Heart left ventricle (tissue), 16 donors: ENCODE data around the gene TCHP. TPM values are rescaled to one million over a fixed set of nuclear protein-coding genes. Genes with fewer than 3 reads are reported as not detected.
"Not testable (repeated sequence)": the region's sequence is repeated elsewhere in the genome, so short reads cannot be mapped to it uniquely, and the experiment has no call there.

ENCODE experiments used
- ATAC-seq, 4 donors: fragments of 200-7000 bp; cut with Tn5 transposase; one replicate each; pipeline ENCODE4 v1.9.1; 2020 to 2022; ENCODE audit warnings: moderate library complexity in 4 of 4, mild to moderate bottlenecking in 3 of 4, moderate number of reproducible peaks in 1 of 4
- DNase-seq, 5 donors: peaks; one replicate each; pipeline ENCODE4 v3.0.0-alpha.2; 2020
- H3K27ac ChIP-seq, 12 donors: fragments of 200-600 bp; sonication (generic) in 4 of 12; one replicate each; pipeline versions ENCODE4 v1.5.0 to v1.8.0; 2016 to 2022; ENCODE audit warnings: mild to moderate bottlenecking in 2 of 12
- H3K27me3 ChIP-seq, 9 donors: fragments of 200-600 bp; sonication (generic) in 2 of 9; one replicate each; pipeline versions ENCODE4 v1.5.1 to v1.8.0; 2016 to 2022; ENCODE audit warnings: mild to moderate bottlenecking in 3 of 9
- H3K36me3 ChIP-seq, 9 donors: fragments of 200-600 bp; sonication (generic) in 2 of 9; one replicate each; pipeline versions ENCODE4 v1.5.0 to v1.8.0; 2018 to 2022; ENCODE audit warnings: mild to moderate bottlenecking in 2 of 9
- H3K4me1 ChIP-seq, 12 donors: fragments of 200-600 bp; sonication (generic) in 4 of 12; one replicate each; pipeline versions ENCODE4 v1.5.0 to v1.8.0; 2016 to 2022; ENCODE audit warnings: mild to moderate bottlenecking in 3 of 12
- H3K4me3 ChIP-seq, 12 donors: fragments of 200-600 bp; sonication (generic) in 4 of 12; one replicate each; pipeline versions ENCODE4 v1.5.0 to v1.8.0; 2017 to 2022; ENCODE audit warnings: mild to moderate bottlenecking in 9 of 12, moderate library complexity in 4 of 12
- H3K9me3 ChIP-seq, 12 donors: fragments of 200-600 bp; sonication (generic) in 4 of 12; one replicate each; pipeline versions ENCODE4 v1.5.0 to v1.8.0; 2016 to 2022; ENCODE audit warnings: mild to moderate bottlenecking in 1 of 12
- POLR2A ChIP-seq, 2 donors: fragments of 450-650 bp; IDR thresholded peaks; one replicate each; pipeline ENCODE4 v1.6.1; 2017; ENCODE audit warnings: antibody characterized with exemption in 2 of 2, mild to moderate bottlenecking in 2 of 2, moderate library complexity in 2 of 2
- WGBS, 4 donors: extraction: QIAGEN DNeasy Blood & Tissue Kit in 2 of 4; methylation state at CpG; one replicate each; pipeline versions ENCODE4 v1.1.5 to v1.1.7; 2013 to 2018; 5-methylcytosine and 5-hydroxymethylcytosine counted together
- intact Hi-C, 10 donors: fragments of 100-400 bp; cut with DNase I; formaldehyde crosslinking; loops; one replicate each; pipeline versions ENCODE4 v1.11.1 to v1.14.2; 2022
- polyA plus RNA-seq, 2 donors: library from polyadenylated mRNA; stranded (reverse); fragments of 200-250 nt; gene quantifications; one replicate each; pipeline ENCODE4 v1.2.3, GENCODE V29; 2013
- total RNA-seq, 9 donors: library from RNA; depleted of rRNA in 2 of 9; stranded (reverse); fragments of >200 nt in 2 of 9; fragmentation: NEBNext Ultra II Directional in 3 of 9; extraction: Animal tissue kit (Norgen Biotek cat#: 25700) in 3 of 9; gene quantifications; one replicate each; pipeline versions ENCODE4 v1.1.0 to v1.2.4, GENCODE V29; 2016 to 2023
- TF ChIP-seq, protein P1 (sequence below), 12 donors: fragments of 200-600 bp; sonication (generic) in 4 of 12; IDR thresholded peaks; one replicate each; pipeline versions ENCODE4 v1.5.0 to v1.8.0; 2018 to 2022; ENCODE audit warnings: antibody characterized with exemption in 12 of 12, mild to moderate bottlenecking in 5 of 12
- donor health status: ischemic (EF 13 %, LVEDD 7.1; RV severe dilation, severe dysfunction).
- donor health status: healthy with polysubstance abuse.
- donor health status: DM: no; HTN: yes; CAD: no.
- donor health status: DM: no; HTN: no; CAD: no.
- donor health status: ischemic (EF 25% LVEDD 6.9; RV normal size, moderate dysfunction).
- donor health status: ischemic (EF 25% LVEDD 5.7; RV mildly dilated, moderate dysfunction).
- donor health status: healthy.
- donor health status: DM: yes; HTN: yes; CAD: no.
- donor health status: ischemic (EF 35%, LVEDD 5.7; RV mildly dilated, moderate dysfunction).
- donor health status: nonischemic (EF 11% LVEDD 7.7; RV severe dilation, severe dysfunction).
- donor health status: DM: yes; HTN: yes; CAD: no.
- donor health status: PGD.
- donor health status: ischemic (EF 29% LVEDD 5.4; RV normal size, mild dysfunction).
- donor health status: nonischemic (EF 23%, LVEDD 6.1; RV moderate dilation, normal function).

TCHP gene
- total and polyA plus RNA-seq, 11 donors: 7.4 to 11.7 (median 10.1) TPM

- intact Hi-C loops: no loop called here
- TF ChIP-seq, protein P1, sequence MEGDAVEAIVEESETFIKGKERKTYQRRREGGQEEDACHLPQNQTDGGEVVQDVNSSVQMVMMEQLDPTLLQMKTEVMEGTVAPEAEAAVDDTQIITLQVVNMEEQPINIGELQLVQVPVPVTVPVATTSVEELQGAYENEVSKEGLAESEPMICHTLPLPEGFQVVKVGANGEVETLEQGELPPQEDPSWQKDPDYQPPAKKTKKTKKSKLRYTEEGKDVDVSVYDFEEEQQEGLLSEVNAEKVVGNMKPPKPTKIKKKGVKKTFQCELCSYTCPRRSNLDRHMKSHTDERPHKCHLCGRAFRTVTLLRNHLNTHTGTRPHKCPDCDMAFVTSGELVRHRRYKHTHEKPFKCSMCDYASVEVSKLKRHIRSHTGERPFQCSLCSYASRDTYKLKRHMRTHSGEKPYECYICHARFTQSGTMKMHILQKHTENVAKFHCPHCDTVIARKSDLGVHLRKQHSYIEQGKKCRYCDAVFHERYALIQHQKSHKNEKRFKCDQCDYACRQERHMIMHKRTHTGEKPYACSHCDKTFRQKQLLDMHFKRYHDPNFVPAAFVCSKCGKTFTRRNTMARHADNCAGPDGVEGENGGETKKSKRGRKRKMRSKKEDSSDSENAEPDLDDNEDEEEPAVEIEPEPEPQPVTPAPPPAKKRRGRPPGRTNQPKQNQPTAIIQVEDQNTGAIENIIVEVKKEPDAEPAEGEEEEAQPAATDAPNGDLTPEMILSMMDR (IDR thresholded peaks at IDR 0.05): no peak
- TF ChIP-seq POLR2A (IDR thresholded peaks at IDR 0.05): no peak
- H3K36me3 ChIP-seq: peaks cover 0 to 63% (median 48%) of the 10 kb centered on the region in 9 donors
- ATAC-seq (no peak), DNase-seq (no peak)
- no peak overlapping the region for H3K4me3 ChIP-seq
- no peaks in the 10 kb centered on the region for H3K27me3 ChIP-seq
- peaks cover 0 to under 1% (median 0%) of the 10 kb centered on the region in 12 donors for H3K4me1 ChIP-seq
- H3K9me3 ChIP-seq: no peaks in the 10 kb centered on the region
- WGBS, 4 donors: 87 to 94% (median 90%) methylated on average over 5 of the region's 5 CpGs
- no peak overlapping the region for H3K27ac ChIP-seq
These were observed 41.3 kb upstream of the TCHP start for GRCh38 chr12:109858764-109859163.

DNA sequence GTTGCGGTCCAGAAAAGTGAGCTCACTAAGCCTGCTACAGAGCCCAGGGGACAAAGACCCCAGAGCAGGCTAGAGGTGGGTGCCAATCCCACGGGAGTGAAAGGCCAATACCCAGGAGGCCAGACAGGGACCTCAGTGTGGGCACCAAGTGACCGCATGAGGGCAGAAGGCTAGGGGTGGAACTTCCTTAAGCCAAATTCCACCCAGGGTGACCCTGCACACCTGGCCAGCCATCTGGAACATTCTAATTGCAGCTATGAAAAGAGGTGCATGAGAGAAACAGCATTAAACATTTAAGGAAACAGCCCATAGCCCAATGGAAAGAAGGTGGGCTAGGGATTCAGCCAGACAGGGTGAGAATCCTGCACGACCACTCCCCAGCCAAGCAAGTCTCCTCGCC lies 39.1 kb upstream of the TCHP start:
- Histone ChIP-seq H3K4me3 (no peak overlapping the region), H3K27me3 (no peaks in the 10 kb centered on the region), H3K36me3 (peaks cover 0 to 43% (median 31%) of the 10 kb centered on the region in 9 donors), H3K4me1 (peaks cover 0 to 16% (median 8%) of the 10 kb centered on the region in 12 donors), H3K9me3 (no peaks in the 10 kb centered on the region), H3K27ac (no peak overlapping the region)
- intact Hi-C loops: no loop called here
- 94 to 100% (median 98%) methylated on average over 4 to 5 of the region's 5 CpGs for WGBS, 4 donors
- no peak for ATAC-seq
- TF ChIP-seq, protein P1 (IDR thresholded peaks at IDR 0.05): no peak
- no peak for TF ChIP-seq POLR2A (IDR thresholded peaks at IDR 0.05)
- no peak for DNase-seq

DNA sequence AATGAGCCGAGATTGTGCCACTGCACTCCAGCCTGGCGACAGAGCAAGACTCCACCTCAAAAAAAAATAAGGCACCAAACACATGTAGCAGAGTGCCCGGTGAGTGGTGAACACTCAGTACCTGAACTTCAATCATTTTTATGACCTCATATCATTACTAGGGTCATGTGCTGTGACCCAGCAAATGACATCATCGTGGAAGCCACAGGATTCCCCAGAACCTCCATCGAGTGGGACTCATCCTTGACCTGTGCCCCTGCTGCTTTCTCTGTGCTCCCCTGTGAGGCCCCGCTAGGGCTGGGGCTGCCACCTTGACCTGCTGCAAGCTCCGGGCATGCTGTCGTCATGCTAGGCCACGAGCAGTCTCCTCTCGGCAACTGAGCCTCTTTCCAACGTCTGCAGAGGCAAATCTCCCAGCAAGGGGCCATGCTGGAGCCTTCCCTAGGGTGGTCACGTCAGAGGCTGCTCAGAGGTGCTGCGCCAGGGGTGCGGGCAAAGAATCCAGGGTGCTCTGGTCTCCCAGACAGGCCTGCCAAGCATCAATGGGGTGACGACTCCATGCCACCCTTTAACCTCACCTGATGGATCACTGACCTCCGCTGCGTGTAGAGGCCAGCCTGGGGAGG lies 38.3 kb upstream of the TCHP start:
- Histone ChIP-seq H3K27ac (no peak overlapping the region), H3K4me3 (no peak overlapping the region), H3K4me1 (peaks cover 0 to 16% (median 8%) of the 10 kb centered on the region in 12 donors), H3K36me3 (peaks cover 0 to 36% (median 23%) of the 10 kb centered on the region in 9 donors), H3K27me3 (no peaks in the 10 kb centered on the region), H3K9me3 (no peaks in the 10 kb centered on the region)
- no peak for TF ChIP-seq POLR2A (IDR thresholded peaks at IDR 0.05)
- TF ChIP-seq, protein P1 (IDR thresholded peaks at IDR 0.05): no peak
- WGBS, 4 donors: 81 to 91% (median 83%) methylated on average over 11 to 17 of the region's 17 CpGs
- intact Hi-C loops: no loop called here
- DNase-seq (no peak), ATAC-seq (no peak)

- WGBS, 4 donors: 92 to 95% (median 95%) methylated on average over 9 of the region's 9 CpGs
- H3K4me3 ChIP-seq: not testable (repeated sequence)
These were observed 37.6 kb upstream of the TCHP start for GRCh38 chr12:109862491-109862890.

More at GRCh38 chr12:109862491-109862890, 37.6 kb upstream of the TCHP start:
- H3K27ac ChIP-seq, H3K27me3 ChIP-seq, H3K9me3 ChIP-seq, ATAC-seq, intact Hi-C loops, DNase-seq: not testable (repeated sequence)
- Histone ChIP-seq H3K36me3 (peaks cover 0 to 29% (median 16%) of the 10 kb centered on the region in 9 donors), H3K4me1 (peaks cover 0 to 16% (median 8%) of the 10 kb centered on the region in 12 donors)
